Activated CD4-positive, CD25-positive, alpha-beta regulatory T cell treated with anti-CD3 and anti-CD28 coated beads, Interleukin-2, amount 50 U/mL, for 16 hours (primary cell): Measurements from ENCODE around the gene PPP1R15B.

Source experiments
- DNase-seq: peaks from one replicate; pipeline ENCODE4 v3.0.0-alpha.2; 2020; ENCODE audit warnings: low read depth, low spot score

The PPP1R15B gene

DNA sequence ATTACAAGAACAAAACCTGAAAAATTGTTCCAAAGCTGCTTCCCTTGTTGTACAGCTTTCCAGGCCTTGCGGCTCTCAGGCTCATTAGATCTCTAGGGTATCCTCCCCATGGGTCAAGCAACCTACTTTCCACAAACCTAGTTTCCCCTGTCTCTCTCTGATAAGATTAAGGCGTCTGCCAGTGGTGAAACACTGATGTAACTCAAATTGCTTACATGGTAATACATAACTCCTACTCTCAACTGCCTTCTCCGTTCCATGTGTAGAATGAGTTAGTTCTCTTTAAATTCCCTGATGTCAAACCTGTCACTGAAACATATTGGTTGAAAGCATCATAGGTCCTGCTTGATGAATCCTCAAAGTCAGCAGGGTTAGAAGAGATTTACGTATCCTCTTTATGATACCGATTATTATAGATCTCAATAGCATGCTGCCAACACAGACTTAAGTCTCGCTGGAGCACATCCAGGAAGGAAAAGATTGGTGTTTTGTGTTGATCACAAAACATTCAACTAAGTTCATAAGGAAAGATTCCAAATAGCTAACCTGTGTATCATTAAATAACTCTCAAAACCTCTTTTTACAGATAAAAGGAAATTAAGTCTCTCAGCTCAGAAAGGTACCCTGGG is 10.6 kb downstream of the PPP1R15B start:
- no peak for DNase-seq

- peak; percentile 41 for DNase-seq
Measured at GRCh38 chr1:204398197-204399125, 13.2 kb downstream of the PPP1R15B start.

DNA sequence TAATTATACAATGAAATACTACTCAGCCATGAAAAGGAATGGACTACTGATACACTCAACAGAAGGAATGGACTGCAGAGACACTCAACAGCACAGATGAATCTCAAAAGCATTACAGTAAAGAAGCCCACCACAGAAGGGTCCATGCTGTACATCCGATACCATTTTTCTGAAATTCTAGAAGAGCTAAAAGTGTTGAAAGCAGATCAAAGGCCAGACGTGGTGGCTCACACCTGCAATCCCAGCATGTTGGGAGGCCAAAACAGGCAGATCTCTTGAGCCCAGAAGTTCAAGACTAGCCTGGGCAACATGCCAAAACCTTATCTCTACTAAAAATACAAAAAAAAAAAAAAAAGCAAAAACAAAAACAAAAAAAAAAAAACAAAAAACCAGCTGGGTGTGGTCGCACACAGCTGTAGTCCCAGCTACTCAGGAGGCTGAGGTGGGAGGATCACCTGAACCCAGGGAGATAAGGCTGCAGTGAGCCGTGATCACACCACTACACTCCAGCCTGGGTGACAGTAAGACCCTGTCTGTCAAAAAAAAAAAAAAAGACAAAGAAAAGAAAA is 15.5 kb downstream of the PPP1R15B start:
- no peak for DNase-seq

- DNase-seq = no peak
Measured at GRCh38 chr1:204391629-204392028, 20.0 kb downstream of the PPP1R15B start.

DNA sequence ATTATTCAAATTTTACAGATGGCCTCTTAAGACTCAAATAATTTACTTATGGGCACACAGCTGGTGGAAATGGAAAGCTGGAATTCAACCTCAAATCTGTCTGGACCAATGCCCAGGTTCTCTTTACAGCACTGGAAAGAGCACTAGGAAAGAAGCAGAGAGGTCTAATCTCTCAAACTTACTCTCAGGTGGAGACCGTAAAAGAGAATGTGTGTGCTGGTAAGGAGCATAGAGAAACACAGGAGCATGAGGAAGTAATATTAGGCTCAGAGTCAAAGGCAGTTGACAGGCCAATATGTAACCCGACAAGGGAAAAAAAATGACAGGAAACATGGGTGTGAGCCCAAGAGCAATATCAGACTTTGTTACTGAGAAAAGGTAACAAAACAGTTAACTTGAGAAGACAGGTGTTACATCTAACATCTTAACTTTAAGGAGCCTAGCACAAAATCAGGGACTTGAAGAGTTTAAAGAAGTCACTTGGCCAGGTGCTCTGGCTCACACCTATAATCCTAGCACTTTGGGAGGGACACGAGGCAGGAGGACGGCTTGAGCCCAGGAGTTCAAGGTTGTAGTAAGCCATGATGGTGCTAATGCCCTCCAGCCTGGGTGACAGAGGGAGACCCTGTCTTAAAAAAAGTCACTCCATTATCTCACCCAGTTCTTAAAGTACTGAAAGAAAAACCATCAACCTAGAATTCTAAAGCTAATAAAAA is 20.7 kb downstream of the PPP1R15B start:
- no peak for DNase-seq

GRCh38 chr1:204385727-204386126 is 25.9 kb downstream of the PPP1R15B start:
- DNase-seq = no peak

GRCh38 chr1:204384636-204385352 is 26.8 kb downstream of the PPP1R15B start:
- no peak for DNase-seq

- DNase-seq = no peak
Measured at GRCh38 chr1:204383163-204383904, 28.3 kb downstream of the PPP1R15B start.

- no peak for DNase-seq
Measured at GRCh38 chr1:204382714-204383083, 28.9 kb downstream of the PPP1R15B start.

DNA sequence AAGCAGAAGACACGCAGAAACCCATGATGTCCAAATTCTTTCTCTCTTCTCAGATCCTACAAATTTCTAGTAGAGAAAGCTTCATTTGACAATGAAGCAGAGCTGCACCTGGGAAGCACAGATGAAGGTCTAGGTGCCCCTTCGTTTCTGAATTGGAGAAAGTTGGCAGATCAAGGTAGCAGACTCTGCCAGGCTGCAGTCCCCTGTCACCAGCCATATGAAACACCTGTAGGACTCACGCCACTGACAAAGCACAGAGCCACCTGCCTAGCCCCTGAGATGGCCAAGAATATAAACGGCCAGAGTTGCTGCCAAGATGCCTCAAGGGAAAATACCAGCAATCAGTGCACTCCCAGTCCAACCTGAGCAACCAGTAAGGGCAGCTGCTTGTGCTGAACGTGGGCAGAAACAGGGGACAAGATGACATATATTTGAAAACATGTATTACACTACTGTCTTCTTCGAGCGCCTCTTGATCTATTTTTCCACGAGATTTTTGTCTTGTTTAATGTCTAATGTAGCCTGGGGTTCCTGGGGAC is 31.3 kb downstream of the PPP1R15B start:
- DNase-seq = no peak

DNA sequence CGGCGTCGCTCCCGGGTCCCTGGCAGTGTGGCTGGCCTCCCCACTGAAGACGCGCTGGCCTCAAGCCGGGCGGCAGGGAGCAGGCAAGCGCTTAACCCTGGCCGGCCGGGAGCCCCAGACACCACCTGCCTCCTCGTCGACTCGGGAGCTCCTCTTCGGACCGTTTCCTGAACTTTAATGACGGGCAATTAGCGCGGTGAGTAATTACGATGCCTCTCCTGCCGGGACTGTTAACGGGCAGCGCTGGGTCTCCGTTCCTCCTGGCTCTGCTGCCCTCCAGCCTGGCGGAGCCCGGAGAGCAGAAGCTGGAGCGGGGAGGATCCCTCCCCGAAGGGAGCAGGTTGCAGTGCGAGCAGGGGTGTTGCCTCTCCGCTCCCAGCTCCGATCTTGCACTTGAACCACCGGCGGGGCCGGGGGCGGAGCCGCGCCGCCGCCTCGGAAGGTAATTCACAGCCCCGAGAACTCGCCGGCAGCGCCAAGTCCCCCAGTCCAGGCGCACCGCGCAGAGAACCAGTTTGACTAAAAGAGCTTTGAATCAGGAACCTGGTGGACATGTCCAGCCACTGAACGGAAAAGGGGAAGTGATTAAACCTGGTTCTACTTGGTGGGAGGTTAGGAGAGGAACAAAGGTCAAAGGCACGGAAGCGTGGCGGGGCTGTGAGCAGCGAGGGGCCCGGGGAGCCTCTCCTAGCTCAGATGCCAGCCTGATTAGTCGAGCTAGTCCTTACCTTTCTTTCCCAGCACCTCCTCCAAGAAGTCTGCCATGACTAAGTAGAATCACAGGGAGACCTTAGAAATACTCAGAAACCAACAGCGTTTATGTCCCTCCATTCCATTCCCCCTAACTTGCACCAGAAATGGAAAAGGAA is 33.6 kb downstream of the PPP1R15B start:
- DNase-seq = no peak

DNA sequence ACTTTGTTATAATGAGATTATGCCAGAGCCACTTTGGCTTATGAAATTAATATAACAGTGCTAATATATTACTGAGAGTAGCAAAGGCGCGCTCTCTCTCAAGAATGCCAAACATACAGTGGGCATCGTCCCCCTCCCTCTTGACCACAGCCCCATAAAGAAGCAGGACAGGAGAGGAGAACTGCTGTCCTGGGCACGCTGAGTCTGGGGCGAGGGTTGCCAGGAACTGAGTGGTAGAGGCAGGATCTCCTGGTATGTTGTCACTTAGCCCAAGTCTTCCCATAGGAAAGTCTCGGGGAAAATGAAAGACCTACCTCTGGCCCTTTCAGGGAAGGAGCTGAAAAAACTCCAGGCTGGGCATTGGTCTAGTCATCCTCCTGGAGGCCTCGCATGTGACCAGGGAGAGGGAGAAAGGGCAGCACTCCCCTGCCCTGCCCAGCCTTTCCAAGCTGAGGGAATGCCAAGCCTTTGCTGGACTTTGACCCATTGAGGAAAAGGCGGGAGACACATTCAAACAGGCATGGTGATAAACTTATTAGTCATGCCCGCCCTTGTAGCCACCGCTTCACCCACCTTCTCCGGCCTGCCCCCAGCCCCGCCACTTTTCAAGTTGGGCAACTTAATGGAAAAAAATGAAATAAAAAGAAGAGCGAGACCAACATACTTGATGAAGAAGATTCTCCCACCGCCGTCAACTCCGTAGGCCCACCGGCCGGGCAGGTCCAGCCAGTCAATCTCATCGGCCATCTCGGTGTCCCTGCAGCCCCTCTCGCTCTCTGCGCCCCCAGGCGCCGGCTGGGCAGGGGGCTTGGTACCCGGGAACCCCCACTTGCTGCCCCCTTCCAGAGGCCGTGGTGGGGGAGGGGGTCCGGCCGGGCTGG is 34.5 kb downstream of the PPP1R15B start:
- DNase-seq = no peak

DNA sequence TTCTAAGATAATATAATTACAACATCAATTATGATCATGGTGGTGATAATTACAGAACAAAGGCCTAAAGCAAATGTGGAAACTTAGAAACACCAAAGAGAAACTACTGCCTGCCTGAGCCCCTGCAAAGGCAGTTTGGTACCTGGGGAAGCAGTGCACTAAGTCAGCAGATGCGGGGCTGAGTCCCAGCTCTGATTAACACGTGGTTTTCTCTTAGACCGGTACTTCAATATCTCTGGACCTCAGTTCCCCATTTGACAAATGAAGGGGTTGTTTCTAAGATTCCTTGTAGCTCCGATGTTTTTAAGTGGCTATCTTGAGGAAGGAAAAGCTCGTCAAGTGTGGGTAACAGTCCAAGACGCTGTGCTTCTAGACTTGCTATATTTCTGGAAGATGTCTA is 35.2 kb downstream of the PPP1R15B start:
- DNase-seq = no peak

DNA sequence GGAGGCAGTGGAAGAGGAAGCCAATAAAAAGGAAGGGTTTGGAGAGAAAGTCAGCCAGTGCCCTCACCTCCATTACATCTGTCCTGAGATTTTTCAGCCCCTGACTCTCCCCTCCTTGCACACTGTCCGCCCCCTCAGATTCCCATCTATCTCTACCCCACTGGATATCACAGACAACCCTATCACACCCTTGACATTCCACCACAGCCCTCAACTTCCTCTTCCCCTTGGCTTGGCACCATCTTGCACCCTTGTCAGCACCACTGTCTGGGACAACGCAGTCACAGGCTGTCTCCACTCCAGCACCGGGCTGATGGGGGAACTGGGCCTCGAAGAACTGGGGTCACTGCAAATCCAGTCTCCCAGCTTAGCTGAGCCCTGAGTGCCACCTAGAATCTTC is 37.7 kb downstream of the PPP1R15B start:
- DNase-seq = no peak

DNA sequence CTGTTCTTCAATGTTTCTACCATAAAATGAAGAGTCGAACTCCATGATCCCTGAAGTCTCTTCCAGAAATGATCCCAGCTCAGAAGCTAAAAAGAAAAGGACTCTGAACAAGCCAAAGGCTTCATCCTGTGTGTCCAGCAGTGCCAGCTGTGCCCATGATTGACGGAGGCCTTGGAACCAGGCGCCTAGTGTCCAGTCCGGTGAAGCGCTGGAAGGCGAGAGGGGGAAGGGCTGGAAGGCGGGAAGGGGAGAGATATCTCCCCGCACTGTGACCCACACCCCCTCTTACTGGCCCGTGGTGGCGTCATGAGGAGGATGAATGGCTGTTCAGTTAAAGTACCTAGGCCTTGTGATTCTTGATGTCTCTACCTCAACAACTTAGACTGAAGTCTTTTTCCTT is 41.4 kb downstream of the PPP1R15B start:
- DNase-seq = no peak

DNA sequence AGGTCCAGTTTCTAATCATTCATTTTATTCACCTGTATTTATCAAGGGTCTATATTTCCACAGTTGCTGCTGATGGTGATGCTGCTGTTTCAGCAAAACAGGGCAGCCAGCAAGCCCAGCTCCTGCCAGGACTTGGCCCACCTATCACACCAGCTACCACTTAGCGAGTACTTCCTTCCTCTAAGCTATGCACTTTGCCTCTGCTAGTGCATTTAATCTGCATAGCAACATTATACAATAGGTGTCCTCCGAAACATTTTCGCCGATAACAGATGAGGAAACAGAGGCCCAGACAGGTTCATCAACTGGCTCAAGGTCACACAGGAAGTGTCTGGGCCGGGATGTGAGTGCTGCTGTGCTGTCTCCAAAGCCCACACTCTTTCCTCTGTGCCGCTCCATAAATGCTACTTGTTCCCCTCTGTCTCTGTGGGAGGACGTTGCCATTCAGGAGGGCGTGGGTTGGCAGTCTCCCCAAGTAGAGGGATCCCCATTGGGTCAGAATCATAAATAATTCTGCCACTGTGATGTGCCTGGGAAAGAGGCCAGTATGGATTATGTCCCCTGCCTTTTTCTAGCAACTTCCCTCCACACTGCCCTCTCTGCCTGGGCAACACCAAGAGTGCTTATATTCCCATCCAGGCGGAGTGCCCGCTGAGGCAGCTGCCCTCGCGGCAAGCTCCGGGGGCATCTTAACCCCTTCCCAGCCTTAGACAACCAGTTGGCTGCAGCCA is 42.5 kb downstream of the PPP1R15B start:
- DNase-seq = no peak

DNA sequence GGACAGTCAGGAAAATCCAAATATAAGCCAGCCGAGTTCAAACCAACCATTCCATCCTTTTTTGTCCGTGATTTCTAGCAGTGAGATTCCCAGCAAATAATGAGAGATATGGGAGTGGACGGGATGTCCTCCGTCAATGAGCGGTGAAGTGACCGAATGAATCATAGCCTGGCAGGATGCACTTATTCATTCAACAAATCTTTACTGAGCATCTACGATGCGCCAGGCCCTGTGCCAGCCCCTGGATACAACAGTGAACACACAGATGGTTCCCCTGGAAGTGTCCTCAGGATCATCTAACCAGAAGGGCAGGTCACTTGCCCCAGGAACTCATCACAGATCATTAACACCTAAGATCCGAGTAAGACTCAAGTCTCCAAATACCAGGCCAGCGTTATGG is 43.7 kb downstream of the PPP1R15B start:
- DNase-seq = no peak
